CD14-positive monocyte (primary cell): ENCODE data around the gene F13A1. TPM values are rescaled to one million over a fixed set of nuclear protein-coding genes. Genes with fewer than 3 reads are reported as not detected.

Source experiments
- DNase-seq, 3 donors: peaks; one replicate each; pipeline ENCODE4 v3.0.0-alpha.2; 2011 to 2022
- H2AFZ ChIP-seq: 2 replicates; pipeline ENCODE4 v1.6.0; 2012; ENCODE audit warnings: mild to moderate bottlenecking, low read depth, low read length, inconsistent platforms; ENCODE audit not compliant: insufficient read depth, poor library complexity, severe bottlenecking
- H3K27ac ChIP-seq, 2 donors: 1 replicate in 1 of 2; 2 replicates in 1 of 2; pipeline ENCODE4 v1.5.1; 2012 to 2013; ENCODE audit warnings: low read length in 2 of 2, control low read depth in 1 of 2, inconsistent platforms in 1 of 2, low read depth in 1 of 2, mild to moderate bottlenecking in 1 of 2
- H3K27me3 ChIP-seq, 2 donors: one replicate each; pipeline versions ENCODE4 v1.6.0 to v1.6.1; 2011 to 2013; ENCODE audit warnings: low read length in 2 of 2; ENCODE audit not compliant: control insufficient read depth in 2 of 2, insufficient read depth in 2 of 2
- H3K36me3 ChIP-seq, 2 donors: replicated peaks in 1 of 2; 1 replicate in 1 of 2; 2 replicates in 1 of 2; pipeline versions ENCODE4 v1.5.1 to v1.6.1; 2012 to 2013; ENCODE audit warnings: low read length in 2 of 2, control low read depth in 1 of 2, inconsistent platforms in 1 of 2, mild to moderate bottlenecking in 1 of 2; ENCODE audit not compliant: insufficient read depth in 2 of 2, control insufficient read depth in 1 of 2
- H3K4me1 ChIP-seq, 2 donors: 1 replicate in 1 of 2; 2 replicates in 1 of 2; pipeline versions ENCODE4 v1.5.1 to v1.6.1; 2012 to 2013; ENCODE audit warnings: low read length in 2 of 2, control low read depth in 1 of 2, inconsistent platforms in 1 of 2, mild to moderate bottlenecking in 1 of 2, moderate library complexity in 1 of 2; ENCODE audit not compliant: insufficient read depth in 2 of 2, control insufficient read depth in 1 of 2
- H3K4me2 ChIP-seq: replicated peaks from 2 replicates; pipeline ENCODE3; 2012; ENCODE audit warnings: low read length, moderate library complexity, mild to moderate bottlenecking; ENCODE audit not compliant: poor library complexity, severe bottlenecking; ENCODE audit errors: extremely low read depth
- H3K4me3 ChIP-seq, 3 experiments: fragments of 200-600 bp in 1 of 3; sonication (generic) in 1 of 3; replicated peaks in 1 of 3; 1 replicate in 2 of 3; 2 replicates in 1 of 3; pipeline ENCODE4 v1.5.1; 2011 to 2013; ENCODE audit warnings: low read length in 3 of 3, mild to moderate bottlenecking in 3 of 3, control low read depth in 2 of 3, low read depth in 2 of 3, inconsistent platforms in 1 of 3, moderate library complexity in 1 of 3
- H3K79me2 ChIP-seq: 2 replicates; pipeline ENCODE4 v1.6.0; 2012; ENCODE audit warnings: mild to moderate bottlenecking, control low read depth, inconsistent platforms, low read length, moderate library complexity; ENCODE audit not compliant: insufficient read depth
- H3K9ac ChIP-seq: 2 replicates; pipeline ENCODE4 v1.6.0; 2017; ENCODE audit warnings: low read length, mild to moderate bottlenecking; ENCODE audit not compliant: insufficient read depth, poor library complexity, severe bottlenecking
- H3K9me3 ChIP-seq, 2 donors: replicated peaks in 1 of 2; 1 replicate in 1 of 2; 2 replicates in 1 of 2; pipeline versions ENCODE4 v1.5.1 to v1.6.1; 2012 to 2013; ENCODE audit warnings: low read length in 2 of 2, control low read depth in 1 of 2; ENCODE audit not compliant: control insufficient read depth in 1 of 2, insufficient read depth in 1 of 2
- H4K20me1 ChIP-seq: 2 replicates; pipeline ENCODE4 v1.6.0; 2012; ENCODE audit warnings: mild to moderate bottlenecking, low read length, control low read depth, moderate library complexity; ENCODE audit not compliant: insufficient read depth
- H3K27ac Mint-ChIP-seq, 7 donors: one replicate each; pipeline ENCODE4 v1.8.0; 2020; ENCODE audit warnings: mild to moderate bottlenecking in 7 of 7, mixed read lengths in 7 of 7, moderate library complexity in 6 of 7, inconsistent platforms in 2 of 7
- H3K27me3 Mint-ChIP-seq, 3 donors: one replicate each; pipeline ENCODE4 v1.8.0; 2021 to 2022; ENCODE audit warnings: low read depth in 3 of 3, mild to moderate bottlenecking in 3 of 3, mixed read lengths in 3 of 3, moderate library complexity in 3 of 3, inconsistent platforms in 1 of 3
- H3K36me3 Mint-ChIP-seq, 2 donors: one replicate each; pipeline ENCODE4 v1.8.0; 2020; ENCODE audit warnings: mixed read lengths in 2 of 2, inconsistent platforms in 1 of 2, mild to moderate bottlenecking in 1 of 2
- H3K4me1 Mint-ChIP-seq: one replicate; pipeline ENCODE4 v1.8.0; 2020; ENCODE audit warnings: mild to moderate bottlenecking, mixed read lengths
- H3K4me3 Mint-ChIP-seq, 2 donors: one replicate each; pipeline ENCODE4 v1.8.0; 2020; ENCODE audit warnings: mild to moderate bottlenecking in 2 of 2, mixed read lengths in 2 of 2, moderate library complexity in 1 of 2
- H3K9me3 Mint-ChIP-seq, 7 donors: one replicate each; pipeline ENCODE4 v1.8.0; 2020 to 2022; ENCODE audit warnings: mixed read lengths in 7 of 7, mild to moderate bottlenecking in 6 of 7, moderate library complexity in 6 of 7, inconsistent platforms in 2 of 7
- WGBS: methylation state at CpG from one replicate; pipeline ENCODE4 v1.1.5; 2013; ENCODE audit warnings: missing lambda C conversion rate; ENCODE audit not compliant: insufficient coverage; 5-methylcytosine and 5-hydroxymethylcytosine counted together
- intact Hi-C, 2 donors: fragments of 100-400 bp; cut with micrococcal nuclease; formaldehyde crosslinking; loops; one replicate each; pipeline versions ENCODE4 v1.15.0 to v1.15.1; 2023
- polyA plus RNA-seq, 3 donors: library from polyadenylated mRNA; depleted of rRNA in 1 of 3; unstranded in 2 of 3; stranded (reverse) in 1 of 3; fragments of 300-500 nt in 2 of 3; fragments of >200 nt in 1 of 3; fragmentation: Illumina TruSeq in 2 of 3; gene quantifications; 1 replicate in 2 of 3; 2 replicates in 1 of 3; pipeline ENCODE4 v1.2.3, GENCODE V29; 2012 to 2021
- TF ChIP-seq, protein P1 (sequence below): fragments of 200-600 bp; IDR thresholded peaks from one replicate; pipeline ENCODE4 v1.8.0; 2022; ENCODE audit warnings: antibody characterized with exemption, mild to moderate bottlenecking

The F13A1 gene
- polyA plus RNA-seq, 3 donors: 49.0 to 136 (median 105) TPM

GRCh38 chr6:6235786-6236185 is 84.7 kb downstream of the F13A1 start:
- H3K4me1 Mint-ChIP-seq: no peaks in the 10 kb centered on the region
- peaks cover 15 to 47% of the 10 kb centered on the region in 2 donors for H3K36me3 Mint-ChIP-seq
- Histone ChIP-seq H3K4me3 (no peak overlapping the region), H3K36me3 (no peaks in the 10 kb centered on the region), H3K27me3 (no peaks in the 10 kb centered on the region), H3K79me2 (no peaks in the 10 kb centered on the region), H4K20me1 (no peaks in the 10 kb centered on the region), H3K4me2 (no peak overlapping the region), H2AFZ (no peak overlapping the region), H3K9me3 (no peaks in the 10 kb centered on the region), H3K27ac (no peak overlapping the region), H3K4me1 (no peaks in the 10 kb centered on the region), H3K9ac (no peak overlapping the region)
- no peaks in the 10 kb centered on the region for H3K27me3 Mint-ChIP-seq
- TF ChIP-seq, protein P1, sequence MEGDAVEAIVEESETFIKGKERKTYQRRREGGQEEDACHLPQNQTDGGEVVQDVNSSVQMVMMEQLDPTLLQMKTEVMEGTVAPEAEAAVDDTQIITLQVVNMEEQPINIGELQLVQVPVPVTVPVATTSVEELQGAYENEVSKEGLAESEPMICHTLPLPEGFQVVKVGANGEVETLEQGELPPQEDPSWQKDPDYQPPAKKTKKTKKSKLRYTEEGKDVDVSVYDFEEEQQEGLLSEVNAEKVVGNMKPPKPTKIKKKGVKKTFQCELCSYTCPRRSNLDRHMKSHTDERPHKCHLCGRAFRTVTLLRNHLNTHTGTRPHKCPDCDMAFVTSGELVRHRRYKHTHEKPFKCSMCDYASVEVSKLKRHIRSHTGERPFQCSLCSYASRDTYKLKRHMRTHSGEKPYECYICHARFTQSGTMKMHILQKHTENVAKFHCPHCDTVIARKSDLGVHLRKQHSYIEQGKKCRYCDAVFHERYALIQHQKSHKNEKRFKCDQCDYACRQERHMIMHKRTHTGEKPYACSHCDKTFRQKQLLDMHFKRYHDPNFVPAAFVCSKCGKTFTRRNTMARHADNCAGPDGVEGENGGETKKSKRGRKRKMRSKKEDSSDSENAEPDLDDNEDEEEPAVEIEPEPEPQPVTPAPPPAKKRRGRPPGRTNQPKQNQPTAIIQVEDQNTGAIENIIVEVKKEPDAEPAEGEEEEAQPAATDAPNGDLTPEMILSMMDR: no peak
- no peak for DNase-seq
- no peak overlapping the region for H3K27ac Mint-ChIP-seq
- WGBS: no CpG with 5 or more reads among the region's 2 CpGs
- no peak overlapping the region for H3K4me3 Mint-ChIP-seq
- intact Hi-C loops: no loop called here
- peaks cover 0 to 13% (median 3%) of the 10 kb centered on the region in 7 donors for H3K9me3 Mint-ChIP-seq

DNA sequence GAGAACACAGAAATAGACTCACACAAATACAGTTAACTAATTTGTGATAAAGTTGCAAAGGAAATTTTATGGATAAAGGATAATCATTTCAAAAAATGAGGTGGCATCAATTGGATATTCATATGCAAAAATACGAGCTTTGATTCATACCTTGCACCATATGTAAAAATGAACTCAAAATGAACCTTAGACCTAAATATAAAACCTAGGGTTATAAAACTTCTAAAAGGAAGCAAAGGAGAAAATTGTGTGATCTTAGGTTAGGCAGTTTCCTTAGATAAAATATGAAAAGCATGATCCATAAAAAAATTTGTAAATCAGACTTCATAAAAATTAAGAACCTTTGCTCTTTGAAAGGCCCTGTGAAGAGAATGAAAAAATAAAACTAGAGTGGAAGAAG is 85.5 kb downstream of the F13A1 start:
- Histone ChIP-seq H3K79me2 (no peaks in the 10 kb centered on the region), H2AFZ (no peak overlapping the region), H3K27me3 (no peaks in the 10 kb centered on the region), H3K36me3 (no peaks in the 10 kb centered on the region), H4K20me1 (no peaks in the 10 kb centered on the region), H3K9ac (no peak overlapping the region), H3K9me3 (no peaks in the 10 kb centered on the region), H3K27ac (no peak overlapping the region), H3K4me2 (no peak overlapping the region), H3K4me3 (no peak overlapping the region), H3K4me1 (no peaks in the 10 kb centered on the region)
- Mint-ChIP-seq H3K4me1 (no peaks in the 10 kb centered on the region), H3K4me3 (no peak overlapping the region), H3K36me3 (peaks cover 15 to 48% of the 10 kb centered on the region in 2 donors), H3K27me3 (no peaks in the 10 kb centered on the region), H3K9me3 (peaks cover 0 to 19% (median 7%) of the 10 kb centered on the region in 7 donors), H3K27ac (no peak overlapping the region)
- WGBS: no CpG with 5 or more reads among the region's 1 CpG
- TF ChIP-seq, protein P1: no peak
- intact Hi-C loops: no loop called here
- DNase-seq: no peak
